HEK293 (cell line): Measurements from ENCODE around the gene SERGEF.

ENCODE experiments used
- CTCF ChIA-PET: fragments of 350-600 bp; formaldehyde crosslinking; extraction: SDS; loops from one replicate; lab custom pipeline; 2021; ENCODE audit warnings: antibody characterized with exemption; lab: Yijun Ruan, JAX
- POLR2A ChIA-PET: fragments of 300-600 bp; formaldehyde crosslinking; extraction: SDS; loops from one replicate; lab custom pipeline; 2020; ENCODE audit warnings: antibody characterized with exemption, inconsistent platforms; lab: Yijun Ruan, JAX
- H3K27ac ChIP-seq: fragments of 200-500 bp; sonication (Bioruptor generic); 2 replicates; pipeline ENCODE4 v1.5.1; 2014; ENCODE audit warnings: low read depth, low read length, control low read depth, inconsistent platforms; ENCODE audit errors: extremely low read depth
- H3K36me3 ChIP-seq, 2 experiments: fragments of 200-500 bp in 1 of 2; sonication (Bioruptor generic) in 1 of 2; 1 replicate in 1 of 2; 2 replicates in 1 of 2; pipeline ENCODE4 v1.5.1; 2014 to 2017; ENCODE audit warnings: inconsistent platforms in 2 of 2, low read length in 2 of 2; ENCODE audit not compliant: control insufficient read depth in 2 of 2, insufficient read depth in 1 of 2
- H3K4me1 ChIP-seq: fragments of 200-500 bp; sonication (Bioruptor generic); 2 replicates; pipeline ENCODE4 v1.5.1; 2014; ENCODE audit warnings: mild to moderate bottlenecking, low read length, inconsistent platforms; ENCODE audit not compliant: control insufficient read depth, insufficient read depth
- H3K4me3 ChIP-seq: 2 replicates; pipeline ENCODE4 v1.5.1; 2011; ENCODE audit warnings: low read depth, mild to moderate bottlenecking, control low read depth, low read length, moderate library complexity
- H3K9me3 ChIP-seq: fragments of 200-500 bp; sonication (Bioruptor generic); 2 replicates; pipeline ENCODE4 v1.5.1; 2014; ENCODE audit warnings: low read depth, low read length, inconsistent platforms; ENCODE audit not compliant: control insufficient read depth, insufficient read depth
- GLI4 ChIP-seq: fragments of 450-650 bp; formaldehyde crosslinking; IDR thresholded peaks from 2 replicates; pipeline ENCODE4 v1.5.1; 2016; ENCODE audit warnings: missing biosample characterization, missing genetic modification characterization
- KLF1 ChIP-seq: fragments of 450-650 bp; formaldehyde crosslinking; IDR thresholded peaks from 2 replicates; pipeline ENCODE4 v1.5.1; 2016; ENCODE audit warnings: missing biosample characterization, missing genetic modification characterization
- RBAK ChIP-seq: fragments of 450-650 bp; formaldehyde crosslinking; IDR thresholded peaks from 2 replicates; pipeline ENCODE4 v1.5.1; 2016; ENCODE audit warnings: missing biosample characterization, missing genetic modification characterization
- WT1 ChIP-seq: fragments of 450-650 bp; formaldehyde crosslinking; IDR thresholded peaks from 2 replicates; pipeline ENCODE4 v1.5.1; 2016; ENCODE audit warnings: missing biosample characterization, missing genetic modification characterization
- ZEB2 ChIP-seq: fragments of 450-650 bp; formaldehyde crosslinking; IDR thresholded peaks from 2 replicates; pipeline ENCODE4 v1.5.1; 2016; ENCODE audit warnings: missing biosample characterization, missing genetic modification characterization
- ZIC2 ChIP-seq: fragments of 450-650 bp; formaldehyde crosslinking; IDR thresholded peaks from 2 replicates; pipeline ENCODE4 v1.5.1; 2016; ENCODE audit warnings: missing biosample characterization, missing genetic modification characterization
- ZNF112 ChIP-seq: fragments of 450-650 bp; formaldehyde crosslinking; IDR thresholded peaks from 2 replicates; pipeline ENCODE4 v1.5.0; 2017; ENCODE audit warnings: missing biosample characterization, missing genetic modification characterization
- ZNF248 ChIP-seq: fragments of 450-650 bp; formaldehyde crosslinking; IDR thresholded peaks from 2 replicates; pipeline ENCODE4 v1.5.1; 2017; ENCODE audit warnings: missing biosample characterization, missing genetic modification characterization
- ZNF350 ChIP-seq: fragments of 450-650 bp; formaldehyde crosslinking; IDR thresholded peaks from 2 replicates; pipeline ENCODE4 v1.5.0; 2017; ENCODE audit warnings: missing biosample characterization, mild to moderate bottlenecking, missing genetic modification characterization
- ZNF510 ChIP-seq: fragments of 450-650 bp; formaldehyde crosslinking; IDR thresholded peaks from 2 replicates; pipeline ENCODE4 v1.5.1; 2018; ENCODE audit warnings: mild to moderate bottlenecking, missing genetic modification characterization, missing biosample characterization; ENCODE audit not compliant: insufficient replicate concordance
- ZNF529 ChIP-seq: fragments of 450-650 bp; formaldehyde crosslinking; IDR thresholded peaks from 2 replicates; pipeline ENCODE4 v1.5.1; 2017; ENCODE audit warnings: missing genetic modification characterization, missing biosample characterization; ENCODE audit not compliant: insufficient replicate concordance
- ZNF561 ChIP-seq: fragments of 450-650 bp; IDR thresholded peaks from 2 replicates; pipeline ENCODE4 v1.5.1; 2018; ENCODE audit warnings: missing biosample characterization, missing genetic modification characterization, borderline replicate concordance
- ZNF623 ChIP-seq: fragments of 450-650 bp; formaldehyde crosslinking; IDR thresholded peaks from 2 replicates; pipeline ENCODE4 v1.5.1; 2016; ENCODE audit warnings: missing biosample characterization, missing genetic modification characterization
- ZNF629 ChIP-seq: fragments of 450-650 bp; formaldehyde crosslinking; IDR thresholded peaks from 2 replicates; pipeline ENCODE4 v1.5.1; 2017; ENCODE audit warnings: missing biosample characterization, missing genetic modification characterization
- ZNF670 ChIP-seq: fragments of 450-650 bp; formaldehyde crosslinking; IDR thresholded peaks from 2 replicates; pipeline ENCODE4 v1.5.1; 2016; ENCODE audit warnings: missing biosample characterization, missing genetic modification characterization, low read depth
- ZNF701 ChIP-seq: fragments of 450-650 bp; formaldehyde crosslinking; IDR thresholded peaks from 2 replicates; pipeline ENCODE4 v1.5.1; 2016; ENCODE audit warnings: missing biosample characterization, missing genetic modification characterization
- ZNF707 ChIP-seq: fragments of 450-650 bp; formaldehyde crosslinking; IDR thresholded peaks from 2 replicates; pipeline ENCODE4 v1.5.1; 2016; ENCODE audit warnings: missing biosample characterization, missing genetic modification characterization
- ZNF776 ChIP-seq: fragments of 450-650 bp; formaldehyde crosslinking; IDR thresholded peaks from 2 replicates; pipeline ENCODE4 v1.5.0; 2017; ENCODE audit warnings: missing biosample characterization, missing genetic modification characterization, borderline replicate concordance
- ZNF837 ChIP-seq: fragments of 450-650 bp; formaldehyde crosslinking; IDR thresholded peaks from 2 replicates; pipeline ENCODE4 v1.5.1; 2016; ENCODE audit warnings: missing biosample characterization, missing genetic modification characterization
- ZSCAN16 ChIP-seq: fragments of 450-650 bp; formaldehyde crosslinking; IDR thresholded peaks from 2 replicates; pipeline ENCODE4 v1.5.1; 2016; ENCODE audit warnings: missing biosample characterization, missing genetic modification characterization
- TF ChIP-seq, protein P1 (sequence below): fragments of 450-650 bp; formaldehyde crosslinking; IDR thresholded peaks from 2 replicates; pipeline ENCODE4 v1.5.1; 2016; ENCODE audit warnings: missing biosample characterization, missing genetic modification characterization
- TF ChIP-seq, protein P2 (sequence below): fragments of 450-650 bp; formaldehyde crosslinking; IDR thresholded peaks from 2 replicates; pipeline ENCODE4 v1.5.1; 2016; ENCODE audit warnings: missing biosample characterization, missing genetic modification characterization
- TF ChIP-seq, protein P3 (sequence below): fragments of 450-650 bp; formaldehyde crosslinking; IDR thresholded peaks from 2 replicates; pipeline ENCODE4 v1.5.1; 2016; ENCODE audit warnings: missing biosample characterization, missing genetic modification characterization
- TF ChIP-seq, protein P4 (sequence below): fragments of 450-650 bp; formaldehyde crosslinking; IDR thresholded peaks from 2 replicates; pipeline ENCODE4 v1.5.1; 2016; ENCODE audit warnings: missing biosample characterization, missing genetic modification characterization
- TF ChIP-seq, protein P5 (sequence below): fragments of 450-650 bp; formaldehyde crosslinking; IDR thresholded peaks from 2 replicates; pipeline ENCODE4 v1.5.0; 2017; ENCODE audit warnings: missing biosample characterization, missing genetic modification characterization, borderline replicate concordance

The SERGEF gene

DNA sequence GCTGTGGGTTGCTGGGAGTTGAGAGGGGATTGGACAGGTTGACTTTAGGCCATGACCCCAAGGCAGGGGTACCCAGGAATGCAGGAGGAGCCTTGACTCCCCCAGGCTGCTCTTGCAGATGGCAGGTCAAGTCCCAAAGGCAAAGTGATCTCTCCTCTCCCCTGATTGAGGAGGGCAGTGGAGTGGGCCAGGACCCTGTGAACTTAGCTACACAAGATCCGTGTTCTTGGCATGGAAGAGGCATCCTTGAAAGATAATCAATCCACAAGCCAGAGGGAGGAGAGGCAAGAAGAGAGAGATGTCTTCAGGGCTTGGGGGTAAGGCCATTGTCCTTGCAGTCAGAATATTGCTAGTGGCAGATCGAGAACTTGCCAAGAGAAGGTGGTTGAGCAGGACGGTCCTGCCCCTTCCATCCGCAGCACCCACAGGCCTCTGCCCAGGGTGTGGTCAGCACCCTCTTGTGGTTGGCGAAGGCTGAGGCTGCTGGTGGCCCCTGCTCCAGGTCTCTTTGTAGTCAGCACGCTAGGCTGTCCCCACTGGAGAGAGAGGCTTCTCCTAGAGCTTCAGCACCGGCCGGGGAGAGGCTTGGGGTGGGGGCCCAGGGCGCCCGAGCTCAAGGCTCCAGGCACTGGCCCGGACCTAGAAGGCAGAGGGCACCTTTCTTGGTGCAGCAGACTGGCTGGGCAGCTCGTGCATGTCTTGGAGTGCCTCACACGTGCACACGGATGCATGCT is 232.8 kb downstream of the SERGEF start (continued):
- TF ChIP-seq, protein P1, sequence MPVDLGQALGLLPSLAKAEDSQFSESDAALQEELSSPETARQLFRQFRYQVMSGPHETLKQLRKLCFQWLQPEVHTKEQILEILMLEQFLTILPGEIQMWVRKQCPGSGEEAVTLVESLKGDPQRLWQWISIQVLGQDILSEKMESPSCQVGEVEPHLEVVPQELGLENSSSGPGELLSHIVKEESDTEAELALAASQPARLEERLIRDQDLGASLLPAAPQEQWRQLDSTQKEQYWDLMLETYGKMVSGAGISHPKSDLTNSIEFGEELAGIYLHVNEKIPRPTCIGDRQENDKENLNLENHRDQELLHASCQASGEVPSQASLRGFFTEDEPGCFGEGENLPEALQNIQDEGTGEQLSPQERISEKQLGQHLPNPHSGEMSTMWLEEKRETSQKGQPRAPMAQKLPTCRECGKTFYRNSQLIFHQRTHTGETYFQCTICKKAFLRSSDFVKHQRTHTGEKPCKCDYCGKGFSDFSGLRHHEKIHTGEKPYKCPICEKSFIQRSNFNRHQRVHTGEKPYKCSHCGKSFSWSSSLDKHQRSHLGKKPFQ (tag by site-specific recombination): no peak
- TF ChIP-seq ZNF837 (tag by site-specific recombination): no peak
- TF ChIP-seq ZNF510: no peak
- TF ChIP-seq, protein P2, sequence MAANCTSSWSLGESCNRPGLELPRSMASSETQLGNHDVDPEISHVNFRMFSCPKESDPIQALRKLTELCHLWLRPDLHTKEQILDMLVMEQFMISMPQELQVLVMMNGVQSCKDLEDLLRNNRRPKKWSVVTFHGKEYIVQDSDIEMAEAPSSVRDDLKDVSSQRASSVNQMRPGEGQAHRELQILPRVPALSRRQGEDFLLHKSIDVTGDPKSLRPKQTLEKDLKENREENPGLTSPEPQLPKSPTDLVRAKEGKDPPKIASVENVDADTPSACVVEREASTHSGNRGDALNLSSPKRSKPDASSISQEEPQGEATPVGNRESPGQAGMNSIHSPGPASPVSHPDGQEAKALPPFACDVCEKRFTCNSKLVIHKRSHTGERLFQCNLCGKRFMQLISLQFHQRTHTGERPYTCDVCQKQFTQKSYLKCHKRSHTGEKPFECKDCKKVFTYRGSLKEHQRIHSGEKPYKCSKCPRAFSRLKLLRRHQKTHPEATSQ (tag by site-specific recombination): no peak
- TF ChIP-seq ZNF701 (tag by site-specific recombination): no peak
- no peak for TF ChIP-seq ZNF629 (tag by site-specific recombination)
- no peak for TF ChIP-seq ZNF670 (tag by site-specific recombination)

DNA sequence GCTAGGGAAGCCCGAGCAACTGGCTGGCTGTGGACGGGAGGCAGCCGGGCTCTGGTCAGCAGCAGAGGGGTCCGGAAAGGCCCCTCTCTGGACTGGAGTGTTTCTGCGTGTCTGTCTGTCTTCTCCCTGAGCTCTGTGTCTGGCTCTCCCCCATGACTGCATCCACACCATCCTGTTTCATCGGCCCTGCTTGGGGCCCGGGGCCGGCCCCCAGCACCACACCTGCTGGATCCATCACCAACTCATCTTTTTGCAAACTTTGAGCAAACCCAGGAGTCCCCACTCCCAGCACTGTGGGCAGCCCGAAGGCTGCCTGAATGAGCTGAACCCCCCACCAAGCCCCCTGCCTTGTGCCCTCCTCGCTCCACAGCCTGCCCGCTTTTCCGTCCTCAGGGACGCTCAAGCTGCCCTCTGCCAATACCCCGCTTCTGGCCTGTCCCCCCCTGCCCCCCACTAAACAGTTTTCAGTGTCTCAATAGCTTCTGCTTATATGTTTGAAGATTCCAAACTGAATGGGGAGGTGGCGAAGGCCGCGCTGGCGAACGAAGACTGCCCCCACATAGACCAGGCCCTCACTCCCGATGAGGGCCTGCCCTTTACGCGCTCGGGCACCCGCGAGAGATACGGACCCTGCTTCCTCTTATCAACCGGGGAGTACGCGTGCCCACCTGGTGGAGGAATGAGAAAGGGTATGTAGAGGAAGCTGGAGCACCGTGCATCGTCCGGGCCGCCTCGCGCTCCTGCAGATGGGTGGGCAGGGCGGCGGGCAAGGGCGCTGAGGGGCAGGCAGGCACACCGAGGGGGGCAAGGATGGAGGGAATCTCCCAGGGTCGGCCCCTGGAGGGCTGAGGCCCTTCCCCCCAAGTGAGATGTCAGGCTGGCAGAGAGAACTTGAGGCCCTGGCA is 233.6 kb downstream of the SERGEF start:
- CTCF ChIA-PET: interaction anchor here (1.7 kb wide), 1 partner anchor 48 kb away, joined by 7 read pairs; no protein-coding TSS in a partner anchor
- no peak for TF ChIP-seq ZNF623
- no peaks in the 10 kb centered on the region for H3K4me1 ChIP-seq

DNA sequence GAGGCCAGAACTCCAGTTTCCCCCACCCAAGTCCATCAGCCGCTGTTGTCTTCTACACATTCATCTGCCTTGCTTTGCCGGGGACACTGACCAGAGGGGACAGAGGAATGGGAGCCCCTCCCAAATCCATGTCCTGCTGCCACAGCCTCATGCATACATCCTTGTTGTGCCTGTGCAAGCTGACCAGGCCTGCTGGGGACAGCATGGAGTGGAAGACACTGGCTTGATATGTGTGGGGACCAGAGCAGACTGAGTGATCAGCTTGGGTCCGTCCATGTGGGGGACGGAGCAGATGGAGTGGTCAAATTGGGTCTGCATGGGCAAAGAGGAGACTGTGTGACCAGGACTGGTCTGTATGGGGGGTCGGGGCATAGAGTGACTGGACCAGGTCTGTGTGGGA is 234.5 kb downstream of the SERGEF start:
- Histone ChIP-seq H3K27ac (no peak overlapping the region), H3K4me1 (no peaks in the 10 kb centered on the region), H3K36me3 (no peaks in the 10 kb centered on the region), H3K9me3 (no peaks in the 10 kb centered on the region), H3K4me3 (no peak overlapping the region)
- POLR2A ChIA-PET: no interaction called here
- CTCF ChIA-PET: no interaction called here
- TF ChIP-seq ZEB2 (tag by site-specific recombination) (no peak), ZIC2 (tag by site-specific recombination) (no peak), WT1 (tag by site-specific recombination) (no peak), KLF1 (tag by site-specific recombination) (no peak), ZNF350 (no peak), ZNF112 (tag by site-specific recombination) (no peak), ZNF707 (tag by site-specific recombination) (no peak), ZNF776 (tag by site-specific recombination) (no peak), ZNF561 (tag by site-specific recombination) (no peak), GLI4 (tag by site-specific recombination) (no peak), ZNF529 (tag by site-specific recombination) (no peak), ZSCAN16 (no peak), RBAK (tag by site-specific recombination) (no peak), ZNF248 (tag by site-specific recombination) (no peak)
- TF ChIP-seq, protein P3, sequence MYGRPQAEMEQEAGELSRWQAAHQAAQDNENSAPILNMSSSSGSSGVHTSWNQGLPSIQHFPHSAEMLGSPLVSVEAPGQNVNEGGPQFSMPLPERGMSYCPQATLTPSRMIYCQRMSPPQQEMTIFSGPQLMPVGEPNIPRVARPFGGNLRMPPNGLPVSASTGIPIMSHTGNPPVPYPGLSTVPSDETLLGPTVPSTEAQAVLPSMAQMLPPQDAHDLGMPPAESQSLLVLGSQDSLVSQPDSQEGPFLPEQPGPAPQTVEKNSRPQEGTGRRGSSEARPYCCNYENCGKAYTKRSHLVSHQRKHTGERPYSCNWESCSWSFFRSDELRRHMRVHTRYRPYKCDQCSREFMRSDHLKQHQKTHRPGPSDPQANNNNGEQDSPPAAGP (tag by site-specific recombination): no peak
- TF ChIP-seq, protein P4, sequence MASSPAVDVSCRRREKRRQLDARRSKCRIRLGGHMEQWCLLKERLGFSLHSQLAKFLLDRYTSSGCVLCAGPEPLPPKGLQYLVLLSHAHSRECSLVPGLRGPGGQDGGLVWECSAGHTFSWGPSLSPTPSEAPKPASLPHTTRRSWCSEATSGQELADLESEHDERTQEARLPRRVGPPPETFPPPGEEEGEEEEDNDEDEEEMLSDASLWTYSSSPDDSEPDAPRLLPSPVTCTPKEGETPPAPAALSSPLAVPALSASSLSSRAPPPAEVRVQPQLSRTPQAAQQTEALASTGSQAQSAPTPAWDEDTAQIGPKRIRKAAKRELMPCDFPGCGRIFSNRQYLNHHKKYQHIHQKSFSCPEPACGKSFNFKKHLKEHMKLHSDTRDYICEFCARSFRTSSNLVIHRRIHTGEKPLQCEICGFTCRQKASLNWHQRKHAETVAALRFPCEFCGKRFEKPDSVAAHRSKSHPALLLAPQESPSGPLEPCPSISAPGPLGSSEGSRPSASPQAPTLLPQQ (tag by site-specific recombination): no peak
- TF ChIP-seq, protein P5, sequence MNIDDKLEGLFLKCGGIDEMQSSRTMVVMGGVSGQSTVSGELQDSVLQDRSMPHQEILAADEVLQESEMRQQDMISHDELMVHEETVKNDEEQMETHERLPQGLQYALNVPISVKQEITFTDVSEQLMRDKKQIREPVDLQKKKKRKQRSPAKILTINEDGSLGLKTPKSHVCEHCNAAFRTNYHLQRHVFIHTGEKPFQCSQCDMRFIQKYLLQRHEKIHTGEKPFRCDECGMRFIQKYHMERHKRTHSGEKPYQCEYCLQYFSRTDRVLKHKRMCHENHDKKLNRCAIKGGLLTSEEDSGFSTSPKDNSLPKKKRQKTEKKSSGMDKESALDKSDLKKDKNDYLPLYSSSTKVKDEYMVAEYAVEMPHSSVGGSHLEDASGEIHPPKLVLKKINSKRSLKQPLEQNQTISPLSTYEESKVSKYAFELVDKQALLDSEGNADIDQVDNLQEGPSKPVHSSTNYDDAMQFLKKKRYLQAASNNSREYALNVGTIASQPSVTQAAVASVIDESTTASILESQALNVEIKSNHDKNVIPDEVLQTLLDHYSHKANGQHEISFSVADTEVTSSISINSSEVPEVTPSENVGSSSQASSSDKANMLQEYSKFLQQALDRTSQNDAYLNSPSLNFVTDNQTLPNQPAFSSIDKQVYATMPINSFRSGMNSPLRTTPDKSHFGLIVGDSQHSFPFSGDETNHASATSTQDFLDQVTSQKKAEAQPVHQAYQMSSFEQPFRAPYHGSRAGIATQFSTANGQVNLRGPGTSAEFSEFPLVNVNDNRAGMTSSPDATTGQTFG (tag by site-specific recombination): no peak

More for the DNA sequence above, 233.6 kb downstream of the SERGEF start:
- no peaks in the 10 kb centered on the region for H3K36me3 ChIP-seq
- H3K27ac ChIP-seq: no peak overlapping the region
- POLR2A ChIA-PET: no interaction called here
- no peak overlapping the region for H3K4me3 ChIP-seq
- no peaks in the 10 kb centered on the region for H3K9me3 ChIP-seq
